RWPE2 (cell line): ENCODE measurements around the gene ARMC9.
"Not testable (repeated sequence)": the region's sequence is repeated elsewhere in the genome, so short reads cannot be mapped to it uniquely, and the experiment has no call there.

Experiments used
- ATAC-seq: fragments of 200-7000 bp; cut with Tn5 transposase; 3 replicates; pipeline ENCODE4 v1.9.1; 2021; ENCODE audit warnings: low read depth
- DNase-seq: peaks from one replicate; pipeline ENCODE4 v3.0.0-alpha.2; 2020; ENCODE audit warnings: low spot score
- H3K27ac ChIP-seq: fragments of 450-650 bp; 2 replicates; pipeline ENCODE4 v1.5.1; 2017; ENCODE audit warnings: mild to moderate bottlenecking; ENCODE audit not compliant: poor library complexity, severe bottlenecking
- H3K27me3 ChIP-seq: fragments of 250-450 bp; sonication (Bioruptor Pico); 2 replicates; pipeline ENCODE4 v1.5.1; 2021; ENCODE audit warnings: mild to moderate bottlenecking, moderate library complexity; ENCODE audit not compliant: insufficient read depth, poor library complexity, severe bottlenecking
- H3K36me3 ChIP-seq: fragments of 250-450 bp; sonication (Bioruptor Pico); 2 replicates; pipeline ENCODE4 v1.5.1; 2020; ENCODE audit warnings: low read depth, mild to moderate bottlenecking, moderate library complexity
- H3K4me1 ChIP-seq: fragments of 250-450 bp; sonication (Bioruptor Pico); 2 replicates; pipeline ENCODE4 v1.5.1; 2021; ENCODE audit warnings: mild to moderate bottlenecking, moderate library complexity; ENCODE audit not compliant: insufficient read depth, poor library complexity, severe bottlenecking
- H3K4me3 ChIP-seq: fragments of 250-450 bp; sonication (Bioruptor Pico); 2 replicates; pipeline ENCODE4 v1.5.1; 2021; ENCODE audit warnings: mild to moderate bottlenecking, moderate library complexity; ENCODE audit not compliant: severe bottlenecking
- H3K9me3 ChIP-seq: fragments of 250-450 bp; sonication (Bioruptor Pico); 2 replicates; pipeline ENCODE4 v1.5.1; 2021; ENCODE audit warnings: mild to moderate bottlenecking, moderate library complexity; ENCODE audit not compliant: severe bottlenecking
- CTCF ChIP-seq: fragments of 450-650 bp; IDR thresholded peaks from one replicate; pipeline ENCODE4 v1.5.1; 2017; ENCODE audit warnings: mild to moderate bottlenecking, moderate library complexity; ENCODE audit not compliant: poor library complexity, severe bottlenecking

ARMC9 gene

DNA sequence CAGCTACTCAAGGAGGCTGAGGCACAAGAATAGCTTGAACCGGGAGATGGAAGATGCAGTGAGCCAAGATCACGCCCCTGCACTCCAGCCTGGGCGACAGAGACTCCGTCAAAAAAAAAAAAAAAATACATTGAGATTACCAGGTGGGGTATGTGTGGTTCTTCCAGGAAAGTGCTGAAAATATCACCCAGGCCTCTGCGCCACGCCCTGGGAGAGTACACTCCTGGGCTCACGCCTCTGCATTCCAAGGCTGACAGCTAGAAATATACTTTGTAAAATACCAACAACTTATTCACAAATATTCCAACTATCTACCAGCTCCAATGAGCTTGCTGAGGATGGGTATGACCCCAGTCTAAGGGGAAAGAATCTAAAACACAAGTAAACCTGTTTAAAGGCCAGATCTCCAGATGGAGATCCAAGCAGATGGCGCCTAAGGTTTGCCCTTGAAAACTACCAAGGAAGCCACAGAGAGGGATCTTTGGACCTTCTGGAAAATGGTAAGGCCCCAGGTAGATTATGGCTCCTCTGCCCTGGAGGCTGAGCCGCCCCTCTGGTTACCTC is 175.4 kb downstream of the ARMC9 start:
- DNase-seq (no peak), ATAC-seq (no peak)
- Histone ChIP-seq H3K36me3 (no peaks in the 10 kb centered on the region), H3K27ac (no peak overlapping the region), H3K4me3 (no peak overlapping the region), H3K4me1 (peaks cover 8% of the 10 kb centered on the region), H3K27me3 (no peaks in the 10 kb centered on the region), H3K9me3 (no peaks in the 10 kb centered on the region)
- no peak for TF ChIP-seq CTCF

- no peaks in the 10 kb centered on the region for H3K9me3 ChIP-seq
- DNase-seq (no peak), ATAC-seq (no peak)
- H3K27me3 ChIP-seq: no peaks in the 10 kb centered on the region
- H3K4me1 ChIP-seq: peaks cover 10% of the 10 kb centered on the region
- H3K27ac ChIP-seq: no peak overlapping the region
- no peak for TF ChIP-seq CTCF
- no peaks in the 10 kb centered on the region for H3K36me3 ChIP-seq
- H3K4me3 ChIP-seq: no peak overlapping the region
These were observed 176.3 kb downstream of the ARMC9 start for GRCh38 chr2:231374771-231375170.

- ATAC-seq, H3K9me3 ChIP-seq, H3K4me3 ChIP-seq, DNase-seq, H3K27ac ChIP-seq, H3K27me3 ChIP-seq, H3K36me3 ChIP-seq: not testable (repeated sequence)
- peaks cover 12% of the 10 kb centered on the region for H3K4me1 ChIP-seq
These were observed 177.7 kb downstream of the ARMC9 start for GRCh38 chr2:231375994-231376615.

GRCh38 chr2:231376857-231377256 is 178.4 kb downstream of the ARMC9 start:
- Histone ChIP-seq H3K4me1 (peaks cover 12% of the 10 kb centered on the region), H3K4me3 (no peak overlapping the region), H3K27ac (no peak overlapping the region), H3K9me3 (no peaks in the 10 kb centered on the region), H3K36me3 (no peaks in the 10 kb centered on the region), H3K27me3 (no peaks in the 10 kb centered on the region)
- no peak for DNase-seq
- no peak for TF ChIP-seq CTCF
- no peak for ATAC-seq

- H3K27me3 ChIP-seq: no peaks in the 10 kb centered on the region
- ATAC-seq (peak; percentile 55; the same call in 2 of the 3 replicates), DNase-seq (no peak)
- H3K4me3 ChIP-seq: no peak overlapping the region
- no peaks in the 10 kb centered on the region for H3K36me3 ChIP-seq
- no peaks in the 10 kb centered on the region for H3K9me3 ChIP-seq
- no peak overlapping the region for H3K27ac ChIP-seq
- TF ChIP-seq CTCF: no peak
- H3K4me1 ChIP-seq: peaks cover 12% of the 10 kb centered on the region
These were observed 179.7 kb downstream of the ARMC9 start for GRCh38 chr2:231378026-231378722.
